Thyroid gland (tissue), 4 donors: ENCODE measurements around the gene IL17RD.

Experiments
- POLR2A ChIP-seq, 2 donors: fragments of 450-650 bp; IDR thresholded peaks; one replicate each; pipeline ENCODE4 v1.6.1; 2017; ENCODE audit warnings: antibody characterized with exemption in 2 of 2, mild to moderate bottlenecking in 2 of 2, moderate library complexity in 1 of 2
- TF ChIP-seq, protein P1 (sequence below), 6 experiments: fragments of 200-600 bp in 3 of 6; fragments of 450-650 bp in 3 of 6; sonication (generic) in 3 of 6; IDR thresholded peaks; one replicate each; pipeline ENCODE4 v1.5.1; 2016 to 2019; ENCODE audit warnings: antibody characterized with exemption in 6 of 6, mild to moderate bottlenecking in 2 of 6, inconsistent platforms in 1 of 6, moderate library complexity in 1 of 6

DNA sequence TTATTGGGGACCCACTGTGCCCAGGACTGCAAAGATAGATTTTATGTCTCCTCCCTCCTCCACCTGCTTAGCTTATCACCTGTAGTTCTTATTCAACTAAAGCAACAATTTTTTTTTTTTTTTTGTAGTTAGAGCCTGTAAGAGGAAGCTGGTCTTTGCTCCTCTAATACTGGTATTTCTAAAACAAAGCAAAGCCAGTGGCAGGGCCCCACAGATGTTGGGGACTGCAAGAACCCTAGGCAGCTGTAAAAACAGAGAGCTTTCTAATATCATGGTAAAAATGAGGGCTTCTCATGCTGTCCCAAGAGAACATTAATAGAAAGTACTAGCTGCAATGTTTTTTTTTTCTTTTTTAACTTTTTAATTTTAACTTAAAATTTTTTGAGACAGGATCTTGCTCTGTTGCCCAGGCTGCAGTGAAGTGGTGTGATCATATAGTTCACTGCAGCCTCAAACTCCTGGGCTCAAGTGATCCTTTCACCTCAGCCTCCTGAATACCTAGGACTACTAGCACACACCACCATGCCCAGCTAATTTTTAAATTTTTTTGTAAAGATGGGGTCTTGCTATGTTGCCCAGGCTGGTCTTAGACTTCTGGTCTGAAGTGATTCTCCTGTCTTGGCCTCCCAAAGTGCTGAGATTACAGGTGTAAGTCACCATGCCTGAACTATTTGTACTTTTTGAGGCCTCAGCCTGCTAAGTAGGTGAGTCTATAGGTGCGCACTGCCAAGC, 77.6 kb downstream of the IL17RD start:
- TF ChIP-seq, protein P1, sequence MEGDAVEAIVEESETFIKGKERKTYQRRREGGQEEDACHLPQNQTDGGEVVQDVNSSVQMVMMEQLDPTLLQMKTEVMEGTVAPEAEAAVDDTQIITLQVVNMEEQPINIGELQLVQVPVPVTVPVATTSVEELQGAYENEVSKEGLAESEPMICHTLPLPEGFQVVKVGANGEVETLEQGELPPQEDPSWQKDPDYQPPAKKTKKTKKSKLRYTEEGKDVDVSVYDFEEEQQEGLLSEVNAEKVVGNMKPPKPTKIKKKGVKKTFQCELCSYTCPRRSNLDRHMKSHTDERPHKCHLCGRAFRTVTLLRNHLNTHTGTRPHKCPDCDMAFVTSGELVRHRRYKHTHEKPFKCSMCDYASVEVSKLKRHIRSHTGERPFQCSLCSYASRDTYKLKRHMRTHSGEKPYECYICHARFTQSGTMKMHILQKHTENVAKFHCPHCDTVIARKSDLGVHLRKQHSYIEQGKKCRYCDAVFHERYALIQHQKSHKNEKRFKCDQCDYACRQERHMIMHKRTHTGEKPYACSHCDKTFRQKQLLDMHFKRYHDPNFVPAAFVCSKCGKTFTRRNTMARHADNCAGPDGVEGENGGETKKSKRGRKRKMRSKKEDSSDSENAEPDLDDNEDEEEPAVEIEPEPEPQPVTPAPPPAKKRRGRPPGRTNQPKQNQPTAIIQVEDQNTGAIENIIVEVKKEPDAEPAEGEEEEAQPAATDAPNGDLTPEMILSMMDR (IDR thresholded peaks at IDR 0.05), result no peak
- no peak for TF ChIP-seq POLR2A (IDR thresholded peaks at IDR 0.05)
